ENCODE results near the gene ARGLU1. TPM values are rescaled to one million over a fixed set of nuclear protein-coding genes. Genes with fewer than 3 reads are reported as not detected.

Gene ARGLU1
- total RNA-seq, 1 experiment from 2014 or later: 58.2 TPM

DNA sequence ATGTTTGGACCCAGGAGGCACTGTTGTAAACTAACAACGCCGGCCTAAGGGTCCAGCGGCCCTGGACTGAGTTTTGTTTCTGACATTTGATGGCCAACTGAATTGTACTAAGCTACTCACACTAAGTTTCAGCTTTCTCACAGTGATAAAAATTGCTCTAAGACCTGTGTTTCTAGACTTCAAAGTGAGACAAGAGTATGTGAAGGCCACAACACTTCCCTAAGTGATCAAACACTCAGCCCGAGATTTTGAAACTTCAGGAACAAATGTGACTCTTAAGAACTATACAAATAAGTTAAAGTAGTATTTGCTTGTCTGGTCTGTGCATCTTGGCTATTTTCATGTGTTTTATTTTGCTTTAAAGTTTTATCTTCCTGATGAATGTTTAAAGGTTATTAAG, 62.6 kb downstream of the ARGLU1 start:
- DNase-seq (ENCODE audit: extremely low read depth, low read depth): no peak

DNA sequence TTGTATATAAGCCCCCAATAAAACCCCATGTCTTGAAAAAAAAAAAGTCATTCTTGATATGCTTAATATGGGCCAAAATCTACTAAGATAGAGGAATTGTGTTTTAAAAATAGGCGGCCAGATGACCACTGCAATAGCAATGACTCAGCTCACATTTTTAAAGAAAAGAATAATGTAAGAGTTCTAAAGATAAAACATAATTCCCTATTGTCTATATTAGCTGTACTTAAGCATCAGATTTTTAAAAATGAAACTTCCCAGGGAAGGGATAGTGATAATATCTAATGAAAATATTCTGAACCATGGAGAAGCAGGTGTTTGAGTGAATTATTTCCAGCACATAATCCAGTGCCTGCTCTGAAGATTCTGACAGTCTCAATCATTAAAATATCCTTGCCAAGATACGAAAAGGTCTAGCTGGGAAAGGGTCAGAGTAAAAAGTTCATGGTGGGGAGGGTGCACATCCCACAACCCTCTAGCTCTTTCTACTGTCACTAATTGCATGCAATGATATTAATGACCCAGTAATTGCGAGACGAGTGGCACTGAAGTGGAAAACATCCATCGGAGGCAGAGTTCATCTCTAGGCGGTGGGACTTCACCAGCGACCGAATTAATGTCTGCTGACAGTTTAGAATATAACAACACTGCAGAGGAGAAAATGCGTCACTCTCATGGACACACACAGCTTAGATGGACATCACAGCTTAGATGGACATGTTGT, 64.0 kb downstream of the ARGLU1 start:
- DNase-seq (ENCODE audit: extremely low read depth, low read depth): no peak

DNA sequence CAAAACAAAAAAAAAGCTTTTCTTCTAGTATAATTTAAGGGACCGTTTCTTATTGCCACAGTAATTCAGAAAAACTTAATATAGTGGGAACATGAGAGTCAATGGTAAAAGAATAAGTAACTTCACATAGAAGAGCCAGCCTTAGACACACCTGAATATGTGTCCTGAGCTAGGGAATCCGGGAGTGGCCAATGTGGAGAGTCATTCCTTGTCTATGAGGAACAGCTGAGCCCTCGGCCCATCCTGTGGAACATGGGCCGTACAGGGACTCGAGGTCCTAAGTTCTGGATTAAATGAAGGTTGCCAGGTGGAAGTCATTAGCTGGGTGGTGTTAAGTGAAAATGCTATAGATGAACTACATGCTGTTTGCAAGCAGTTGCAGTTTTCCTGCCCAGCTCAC, 64.7 kb downstream of the ARGLU1 start:
- DNase-seq (ENCODE audit: extremely low read depth, low read depth): no peak

DNA sequence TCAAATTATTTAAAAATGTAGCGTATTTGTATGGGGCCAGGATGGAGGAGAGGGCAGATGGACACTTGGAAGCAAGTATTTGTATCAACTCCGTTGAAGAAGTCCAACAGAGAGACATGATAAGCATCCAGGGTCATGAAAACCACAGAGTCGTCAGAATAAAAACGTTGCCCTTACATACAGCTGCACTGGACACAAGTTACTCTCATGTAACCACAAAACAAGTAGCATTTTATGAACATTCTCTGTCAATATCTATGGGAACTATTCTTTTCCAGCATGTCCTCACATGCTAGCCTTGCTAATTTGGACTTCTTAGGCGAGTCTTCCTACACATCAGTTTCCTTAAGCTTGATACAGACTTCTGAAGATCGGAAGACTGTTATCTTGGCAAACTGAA, 67.5 kb downstream of the ARGLU1 start:
- no peak for DNase-seq (ENCODE audit: extremely low read depth, low read depth)

DNA sequence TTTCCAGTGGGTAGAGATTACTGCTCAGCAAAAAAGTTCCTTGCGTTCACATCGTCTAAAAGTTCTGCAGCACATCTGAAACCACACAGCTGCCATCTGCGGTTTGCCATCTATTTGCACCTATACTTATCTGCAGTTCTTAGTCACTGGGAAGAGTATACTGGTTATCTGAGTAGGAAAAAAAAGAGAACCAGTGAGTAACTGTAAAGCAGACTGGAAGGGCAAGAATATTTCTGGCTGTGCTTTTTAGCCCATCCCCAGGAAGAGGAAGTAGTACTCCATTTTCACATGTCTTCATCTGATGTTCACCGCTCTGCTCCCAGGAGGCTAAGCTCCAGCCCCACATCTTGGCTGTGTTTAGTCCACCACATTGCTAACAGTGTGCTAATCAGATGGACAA, 68.0 kb downstream of the ARGLU1 start:
- no peak for DNase-seq (ENCODE audit: extremely low read depth, low read depth)

DNA sequence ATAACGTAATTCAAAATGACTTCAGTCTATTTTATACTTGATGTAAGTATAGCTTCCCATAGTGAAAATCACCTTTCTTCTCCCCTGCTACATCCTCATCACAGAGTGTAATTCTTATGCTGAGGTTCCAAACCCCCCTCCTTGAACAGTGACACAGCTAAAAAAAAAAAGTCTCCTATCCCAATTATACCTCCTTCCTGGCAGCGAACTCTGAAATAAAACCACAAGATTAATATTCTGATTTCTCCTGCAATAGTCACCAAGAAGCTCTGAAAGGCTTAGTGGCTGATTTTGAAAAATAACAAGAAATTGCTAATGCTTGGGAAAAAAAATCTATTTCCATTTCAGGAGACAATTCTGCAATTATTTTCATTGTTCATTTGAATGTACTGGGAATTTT, 68.8 kb downstream of the ARGLU1 start:
- no peak for DNase-seq (ENCODE audit: extremely low read depth, low read depth)

DNA sequence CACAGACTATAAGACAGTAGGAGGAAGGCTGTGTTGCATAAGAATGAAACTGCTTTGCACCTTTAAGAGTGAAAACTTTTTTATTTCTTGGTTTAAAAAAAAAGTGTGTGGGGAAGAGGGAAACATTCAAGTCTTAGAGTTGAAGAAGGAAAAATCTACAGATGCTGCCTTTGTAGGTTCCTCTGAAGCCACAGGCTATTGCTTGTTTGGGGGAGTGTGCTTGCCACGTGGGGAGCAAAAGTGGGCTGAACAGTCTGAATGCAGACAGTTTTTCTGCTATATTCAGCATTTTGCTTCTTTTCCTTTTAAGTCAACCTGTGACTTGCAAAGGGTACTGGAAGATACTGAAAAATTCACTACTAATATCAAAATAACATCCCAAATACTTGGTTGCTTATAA, 69.4 kb downstream of the ARGLU1 start:
- DNase-seq (ENCODE audit: extremely low read depth, low read depth): no peak

DNA sequence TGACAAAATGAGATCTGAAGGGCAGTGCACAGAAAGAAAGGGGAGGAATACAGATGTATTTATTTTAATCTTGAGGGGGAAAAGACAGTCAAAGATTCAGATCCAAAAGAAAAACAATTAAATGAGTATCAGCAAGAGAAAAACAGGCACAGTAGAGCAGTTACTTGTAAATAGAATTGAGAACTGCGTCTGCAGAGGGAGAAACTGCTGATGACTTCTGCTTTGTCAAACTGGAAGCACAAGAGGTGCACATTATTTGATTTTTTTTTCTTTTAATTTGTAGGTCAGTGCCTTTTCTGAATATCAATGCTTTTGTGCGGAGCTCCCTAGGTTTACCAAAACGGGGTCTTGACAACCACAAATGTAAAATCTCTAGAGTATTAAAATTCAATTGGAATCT, 69.8 kb downstream of the ARGLU1 start:
- DNase-seq (ENCODE audit: extremely low read depth, low read depth): no peak

DNA sequence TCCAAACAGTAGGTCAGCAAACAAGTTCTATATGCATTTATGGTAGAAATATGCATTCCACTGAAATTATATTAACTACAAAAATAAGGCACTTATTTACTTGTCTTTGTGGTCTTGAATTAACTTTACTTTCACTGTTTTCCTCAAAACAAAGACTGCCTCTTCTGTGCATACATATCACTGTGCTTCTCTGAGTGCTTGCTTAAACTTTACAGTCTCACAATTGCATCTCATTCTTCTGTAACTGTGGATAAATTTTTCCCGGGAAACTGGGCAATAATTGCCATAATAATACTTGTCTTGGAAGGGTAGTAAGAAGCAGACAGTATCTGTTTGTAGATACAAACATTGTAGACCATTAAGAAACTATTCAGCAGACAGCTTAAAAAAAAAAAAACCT, 70.9 kb downstream of the ARGLU1 start:
- no peak for DNase-seq (ENCODE audit: extremely low read depth, low read depth)

DNA sequence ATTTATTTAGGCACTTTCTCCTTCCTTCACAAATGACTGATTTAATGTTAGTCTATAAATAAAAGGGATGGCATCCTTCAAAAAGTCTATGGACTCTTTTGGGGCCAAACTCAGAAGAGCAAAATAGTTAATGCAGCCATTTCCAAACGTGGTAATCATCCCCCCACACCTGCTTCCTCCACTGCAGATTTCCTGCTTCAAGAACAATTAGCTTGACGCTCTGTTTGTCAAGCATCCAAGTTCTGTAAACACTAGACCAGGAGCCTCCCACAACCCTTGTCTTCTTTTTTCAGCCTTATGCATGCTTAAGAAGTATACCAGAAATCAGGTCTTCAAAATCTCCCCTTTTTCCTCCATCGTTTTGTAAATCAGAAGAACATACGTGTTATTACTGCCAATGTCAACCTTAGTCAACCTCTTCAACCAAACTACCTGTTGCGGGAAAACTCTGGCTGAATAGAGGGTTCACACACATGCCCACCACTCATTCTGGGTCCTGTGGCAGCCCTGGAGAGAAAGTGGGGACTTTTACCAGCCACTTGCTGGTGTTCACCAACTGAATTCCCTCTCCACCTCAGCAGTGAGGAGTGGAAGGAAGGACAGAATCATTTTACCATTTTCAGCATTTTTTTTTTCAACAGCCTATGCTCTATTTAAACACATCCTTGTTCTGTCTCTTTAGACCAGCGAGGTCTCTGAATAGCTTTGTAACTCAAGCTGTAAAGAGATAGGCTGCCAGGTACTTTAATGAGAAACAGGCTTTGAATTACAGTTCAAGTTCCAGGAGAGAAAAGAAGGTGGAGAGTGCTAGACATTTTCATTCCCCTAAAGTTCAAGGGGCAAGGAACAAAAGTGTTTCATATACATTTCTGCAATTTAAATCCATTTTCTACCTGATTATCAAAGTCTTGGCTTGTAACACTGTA, 71.6 kb downstream of the ARGLU1 start:
- no peak for DNase-seq (ENCODE audit: extremely low read depth, low read depth)

DNA sequence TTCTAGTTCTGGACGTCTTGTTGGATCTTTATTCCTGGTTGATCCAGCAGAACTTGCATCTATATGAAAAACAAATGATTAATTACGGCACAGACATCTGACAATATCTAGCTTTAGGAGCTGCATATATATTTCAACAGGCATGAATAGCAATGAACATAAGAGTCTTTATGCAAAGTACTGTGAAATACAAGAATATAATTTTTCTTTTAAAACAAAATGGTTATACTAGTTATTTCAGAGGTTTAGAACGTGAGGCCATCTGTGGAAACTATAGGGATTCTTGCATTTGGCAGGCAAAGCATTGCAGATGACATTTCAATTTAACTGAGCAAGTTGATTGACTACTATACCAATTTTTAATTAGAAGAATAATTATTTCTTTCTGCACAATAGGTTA, 73.0 kb downstream of the ARGLU1 start:
- no peak for DNase-seq (ENCODE audit: extremely low read depth, low read depth)

DNA sequence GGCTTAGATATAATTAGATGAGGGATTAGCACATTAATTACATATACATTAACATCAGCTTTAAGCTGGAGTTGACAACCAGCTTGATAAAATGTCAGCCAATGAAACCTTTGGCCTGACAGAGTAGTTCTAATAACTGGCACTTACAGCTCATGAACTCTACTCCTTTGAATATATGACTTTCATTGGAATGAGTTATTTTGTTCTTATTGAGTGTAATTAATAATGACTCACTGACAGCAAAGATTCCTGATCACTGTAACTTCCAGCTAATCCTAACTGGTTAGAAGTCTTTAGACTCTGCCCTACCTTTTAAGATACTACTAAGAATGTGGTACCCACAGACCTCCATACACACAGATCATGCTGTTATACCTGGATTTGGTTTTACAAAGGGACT, 73.4 kb downstream of the ARGLU1 start:
- DNase-seq (ENCODE audit: extremely low read depth, low read depth): no peak

DNA sequence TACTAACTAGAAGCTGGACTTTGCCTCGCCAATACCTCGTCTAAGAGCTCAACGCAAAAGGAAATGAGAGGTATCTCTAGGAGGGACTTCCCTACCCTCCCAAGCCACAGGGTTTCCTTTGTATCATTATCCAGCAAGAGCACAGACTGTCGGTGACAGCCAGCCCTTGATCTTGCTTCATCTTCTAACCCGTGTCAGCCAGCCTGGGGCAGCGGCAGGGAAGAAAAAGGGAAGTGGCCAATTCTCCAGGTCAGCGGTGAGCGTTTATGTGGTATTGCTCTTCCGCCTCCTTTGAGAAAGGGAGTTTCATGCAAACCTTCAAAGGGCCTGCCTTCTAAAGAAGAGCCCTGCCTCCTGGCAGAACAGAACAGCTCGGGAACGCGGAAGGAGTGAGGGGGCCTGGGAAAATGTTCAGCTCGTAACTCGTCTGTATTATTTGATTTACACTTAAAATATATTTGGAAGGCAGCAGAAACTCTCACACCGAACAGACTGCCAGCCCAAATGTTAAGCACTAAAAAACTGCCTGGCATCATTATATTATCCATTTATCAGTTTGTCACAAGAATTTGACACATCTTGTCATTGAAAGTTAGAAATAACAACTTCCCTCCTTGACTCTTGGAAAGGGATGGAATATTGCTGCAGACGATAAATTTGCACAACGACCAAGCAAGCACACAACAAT, 74.3 kb downstream of the ARGLU1 start:
- no peak for DNase-seq (ENCODE audit: extremely low read depth, low read depth)

DNA sequence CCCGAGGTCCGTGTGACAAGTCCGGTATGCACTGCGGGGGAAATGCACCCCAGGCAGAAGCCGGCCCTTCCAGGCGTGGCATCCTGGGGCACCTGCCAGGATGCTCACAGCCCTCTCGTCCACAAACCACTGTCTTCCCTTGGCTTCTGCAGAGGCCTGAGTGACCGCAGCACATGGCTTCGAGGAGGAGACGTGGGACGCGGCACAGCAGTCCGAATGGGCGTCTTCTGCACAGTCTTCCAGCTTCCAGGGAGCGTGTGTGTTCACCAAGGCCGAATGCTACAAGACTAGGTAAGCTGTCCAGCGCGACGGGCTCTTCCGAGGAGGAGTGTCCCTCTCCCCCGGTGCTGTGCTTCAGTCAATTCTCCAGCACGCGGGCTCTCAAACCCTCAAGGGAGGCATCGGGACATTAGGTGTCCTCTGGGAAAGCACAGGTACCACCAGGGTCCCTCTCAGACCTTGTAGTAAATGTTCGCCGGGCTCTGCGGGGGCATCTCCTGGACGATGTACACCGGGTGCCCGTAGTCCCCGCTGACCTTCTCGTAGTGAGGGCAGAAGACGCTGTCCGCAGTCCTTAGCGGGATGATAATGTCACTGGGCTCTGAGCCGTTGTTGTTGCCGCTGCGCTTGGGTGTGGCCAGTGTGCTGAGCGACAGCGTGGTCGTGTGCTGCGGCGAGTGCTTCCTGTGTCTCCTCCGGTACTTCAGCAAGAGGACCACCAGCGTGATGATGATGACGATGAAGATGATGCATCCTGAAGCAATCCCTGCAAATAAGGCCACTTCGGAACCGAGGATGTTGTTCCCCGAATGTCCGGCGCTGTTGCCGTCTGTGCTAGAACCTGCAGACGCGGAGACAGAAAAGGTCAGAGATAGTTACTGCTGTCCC, 75.1 kb downstream of the ARGLU1 start:
- no peak for DNase-seq (ENCODE audit: extremely low read depth, low read depth)

DNA sequence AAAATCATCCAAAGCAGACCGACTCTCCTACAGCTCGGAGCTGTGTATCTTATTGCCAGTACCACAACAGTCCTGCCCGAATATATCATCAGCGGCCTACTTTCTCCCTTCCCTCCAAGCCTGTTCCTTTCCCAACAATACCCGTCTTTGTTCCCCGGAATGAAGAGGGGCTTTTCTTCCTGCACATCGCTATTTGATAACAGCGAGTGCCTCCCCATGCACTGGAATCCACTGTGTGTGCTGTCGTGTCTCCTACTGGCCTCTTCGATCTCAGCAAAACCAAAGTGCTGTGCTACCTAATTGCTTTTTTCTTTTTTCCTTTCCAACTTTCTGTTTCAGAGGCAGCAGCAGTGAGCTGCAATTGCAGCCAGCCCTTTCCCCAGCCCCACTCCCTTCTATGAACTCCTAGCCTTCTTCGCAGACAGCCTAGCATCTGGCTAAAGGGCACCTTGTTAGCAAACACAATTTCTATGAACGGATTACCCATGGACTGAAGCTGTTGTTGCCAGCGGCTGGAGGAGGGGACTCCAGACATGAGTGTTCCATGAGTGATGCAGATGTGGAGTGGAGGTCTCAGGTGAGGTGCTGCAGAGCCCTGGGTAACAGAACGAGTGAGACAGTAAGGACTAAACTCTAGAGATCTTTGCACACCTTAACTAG, 75.9 kb downstream of the ARGLU1 start:
- DNase-seq (ENCODE audit: extremely low read depth, low read depth): no peak

Other genes starting within 250 kb of the ARGLU1 start
- 2.0 and 2.2 TPM in 2 replicates for gene EFNB2, start 32.5 kb downstream of the ARGLU1 start, total RNA-seq (2014; rRNA removed; shearing (Covaris generic))

All from NCI-H460 (cell line).